ENCODE measurements around the gene ZNF670. TPM values are rescaled to one million over a fixed set of nuclear protein-coding genes. Genes with fewer than 3 reads are reported as not detected.

Gene ZNF670
- total RNA-seq, 6 experiments from 2014 or later, result 1.3 to 1.9 (median 1.5) TPM

GRCh38 chr1:247064304-247064703, 14.3 kb downstream of the ZNF670 start:
- no peak overlapping the region for H3K4me3 Mint-ChIP-seq
- H3K27ac Mint-ChIP-seq, result no peak overlapping the region
- peaks cover 1% of the 10 kb centered on the region; the same call in 1 of the 2 replicates for H3K27me3 Mint-ChIP-seq (ENCODE audit: insufficient read depth)
- no peak for TF ChIP-seq CTCF (IDR thresholded peaks at IDR 0.05)
- peaks cover 56% of the 10 kb centered on the region for H3K9me3 Mint-ChIP-seq
- DNase-seq, result no peak
- H3K4me1 Mint-ChIP-seq (ENCODE audit: low read depth), result no peaks in the 10 kb centered on the region
- peaks cover 19% of the 10 kb centered on the region for H3K36me3 Mint-ChIP-seq (ENCODE audit: low read depth)

GRCh38 chr1:247060771-247061170, 17.8 kb downstream of the ZNF670 start:
- H3K36me3 Mint-ChIP-seq (ENCODE audit: low read depth), result peaks cover 33% of the 10 kb centered on the region

GRCh38 chr1:247056071-247056470, 22.5 kb downstream of the ZNF670 start:
- no peak for DNase-seq
- no peak for TF ChIP-seq CTCF (IDR thresholded peaks at IDR 0.05)
- H3K9me3 Mint-ChIP-seq, result peaks cover 65% of the 10 kb centered on the region
- H3K4me1 Mint-ChIP-seq (ENCODE audit: low read depth), result 0 out of 2 replicates have a peak, but pooled peaks cover 6% of the 10 kb centered on the region
- H3K36me3 Mint-ChIP-seq (ENCODE audit: low read depth), result peaks cover 35% of the 10 kb centered on the region
- no peak overlapping the region for H3K4me3 Mint-ChIP-seq
- no peak overlapping the region for H3K27ac Mint-ChIP-seq
- no peaks in the 10 kb centered on the region for H3K27me3 Mint-ChIP-seq (ENCODE audit: insufficient read depth)

More at GRCh38 chr1:247060771-247061170, 17.8 kb downstream of the ZNF670 start:
- Mint-ChIP-seq H3K27me3 (ENCODE audit: insufficient read depth) (peaks cover 1% of the 10 kb centered on the region; the same call in 1 of the 2 replicates), H3K9me3 (peaks cover 58% of the 10 kb centered on the region), H3K27ac (no peak overlapping the region), H3K4me3 (no peak overlapping the region), H3K4me1 (ENCODE audit: low read depth) (no peaks in the 10 kb centered on the region)
- no peak for DNase-seq
- no peak for TF ChIP-seq CTCF (IDR thresholded peaks at IDR 0.05)

GRCh38 chr1:247054992-247055415, 23.6 kb downstream of the ZNF670 start:
- H3K36me3 Mint-ChIP-seq (ENCODE audit: low read depth), result peaks cover 35% of the 10 kb centered on the region
- peaks cover 75% of the 10 kb centered on the region for H3K9me3 Mint-ChIP-seq
- H3K27me3 Mint-ChIP-seq (ENCODE audit: insufficient read depth), result no peaks in the 10 kb centered on the region
- no peak overlapping the region for H3K27ac Mint-ChIP-seq
- H3K4me3 Mint-ChIP-seq, result no peak overlapping the region
- 0 out of 2 replicates have a peak, but pooled peaks cover 6% of the 10 kb centered on the region for H3K4me1 Mint-ChIP-seq (ENCODE audit: low read depth)
- no peak for DNase-seq
- no peak for TF ChIP-seq CTCF (IDR thresholded peaks at IDR 0.05)

GRCh38 chr1:247047702-247048101, 30.9 kb downstream of the ZNF670 start:
- Mint-ChIP-seq H3K27ac (no peak overlapping the region), H3K27me3 (ENCODE audit: insufficient read depth) (no peaks in the 10 kb centered on the region), H3K4me1 (ENCODE audit: low read depth) (no peaks in the 10 kb centered on the region), H3K4me3 (no peak overlapping the region), H3K36me3 (ENCODE audit: low read depth) (peaks cover 56% of the 10 kb centered on the region), H3K9me3 (peaks cover 95% of the 10 kb centered on the region)
- TF ChIP-seq CTCF (IDR thresholded peaks at IDR 0.05), result no peak
- no peak for DNase-seq

GRCh38 chr1:247047260-247047659, 31.4 kb downstream of the ZNF670 start:
- H3K27ac Mint-ChIP-seq, result no peak overlapping the region
- no peaks in the 10 kb centered on the region for H3K27me3 Mint-ChIP-seq (ENCODE audit: insufficient read depth)
- H3K4me3 Mint-ChIP-seq, result no peak overlapping the region
- DNase-seq, result no peak
- no peaks in the 10 kb centered on the region for H3K4me1 Mint-ChIP-seq (ENCODE audit: low read depth)
- H3K9me3 Mint-ChIP-seq, result peaks cover 95% of the 10 kb centered on the region
- TF ChIP-seq CTCF (IDR thresholded peaks at IDR 0.05), result no peak
- H3K36me3 Mint-ChIP-seq (ENCODE audit: low read depth), result peaks cover 61% of the 10 kb centered on the region
